A673 (cell line): ENCODE data around the gene SRPK3. TPM values are rescaled to one million over a fixed set of nuclear protein-coding genes. Genes with fewer than 3 reads are reported as not detected.

Experiments
- BruUV-seq: library from RNA; stranded (reverse); fragments of 400-500 nt; replicated peaks from 2 replicates; lab custom pipeline; 2021; lab: Mats Ljungman, UMichigan
- CTCF ChIA-PET: fragments of 300-600 bp; sonication (Branson Sonifier 250); formaldehyde crosslinking; loops from one replicate; lab custom pipeline; 2022; ENCODE audit warnings: antibody characterized with exemption; lab: Charles Lee
- POLR2A ChIA-PET: fragments of 300-600 bp; sonication (Branson Sonifier 250); formaldehyde crosslinking; loops from one replicate; lab custom pipeline; 2022; ENCODE audit warnings: antibody characterized with exemption; ENCODE audit not compliant: low non-redundant PET; lab: Charles Lee
- DNase-seq: peaks from one replicate; pipeline ENCODE4 v3.0.0-alpha.2; 2015; ENCODE audit warnings: low spot score
- H3K27ac ChIP-seq: fragments of 200-600 bp; sonication (generic); 2 replicates; pipeline ENCODE4 v1.5.1; 2016; ENCODE audit warnings: mixed run types, low read depth, mild to moderate bottlenecking, mixed read lengths, antibody characterized with exemption, low read length; ENCODE audit not compliant: poor library complexity, severe bottlenecking
- H3K27me3 ChIP-seq: fragments of 200-600 bp; sonication (generic); replicated peaks from 2 replicates; pipeline ENCODE4 v1.6.1; 2017; ENCODE audit warnings: mixed run types, low read depth, mild to moderate bottlenecking, mixed read lengths, antibody characterized with exemption, low read length; ENCODE audit not compliant: insufficient read depth, poor library complexity
- H3K36me3 ChIP-seq: fragments of 200-600 bp; sonication (generic); 2 replicates; pipeline ENCODE4 v1.6.1; 2016; ENCODE audit warnings: mixed run types, mild to moderate bottlenecking, mixed read lengths, antibody characterized with exemption, low read length; ENCODE audit not compliant: insufficient read depth, poor library complexity, severe bottlenecking
- H3K4me1 ChIP-seq: fragments of 200-600 bp; sonication (generic); 2 replicates; pipeline ENCODE4 v1.6.1; 2017; ENCODE audit warnings: mixed run types, mild to moderate bottlenecking, mixed read lengths, antibody characterized with exemption, low read length; ENCODE audit not compliant: insufficient read depth, poor library complexity, severe bottlenecking
- H3K4me3 ChIP-seq: fragments of 200-600 bp; sonication (generic); 2 replicates; pipeline ENCODE4 v1.5.1; 2016; ENCODE audit warnings: low read depth, mixed run types, mild to moderate bottlenecking, mixed read lengths, low read length; ENCODE audit not compliant: poor library complexity, severe bottlenecking
- H3K9me3 ChIP-seq: fragments of 200-600 bp; sonication (generic); 2 replicates; pipeline ENCODE4 v1.6.1; 2016; ENCODE audit warnings: mixed run types, low read depth, mild to moderate bottlenecking, mixed read lengths, antibody characterized with exemption, low read length; ENCODE audit not compliant: poor library complexity, severe bottlenecking
- CTCF ChIP-seq: fragments of 300-800, 200-600 bp; sonication (generic); conservative IDR thresholded peaks from 2 replicates; pipeline ENCODE4 v1.5.1; 2017; ENCODE audit warnings: low read depth, mild to moderate bottlenecking, antibody characterized with exemption, low read length, moderate library complexity, mixed read lengths
- EZH2 ChIP-seq: fragments of 200-600 bp; sonication (generic); IDR thresholded peaks from 2 replicates; pipeline ENCODE4 v1.6.1; 2017; ENCODE audit warnings: borderline replicate concordance, low read depth, mild to moderate bottlenecking, mixed read lengths, antibody characterized with exemption, low read length; ENCODE audit not compliant: poor library complexity, severe bottlenecking
- intact Hi-C: fragments of 100-400 bp; cut with micrococcal nuclease; formaldehyde crosslinking; loops from one replicate; pipeline ENCODE4 v1.10.0; 2022; ENCODE audit not compliant: unreplicated experiment
- total RNA-seq: library from RNA; stranded (reverse); gene quantifications from 2 replicates; pipeline ENCODE4 v1.2.3, GENCODE V29; 2021

SRPK3 gene
- total RNA-seq, 1 experiment from 2014 or later = not detected

- ChIA-PET CTCF (no interaction called here), POLR2A (no interaction called here)
- no TSS peak for BruUV-seq
- Histone ChIP-seq H3K9me3 (no peaks in the 10 kb centered on the region), H3K27ac (no peak overlapping the region), H3K4me1 (no peaks in the 10 kb centered on the region), H3K4me3 (no peak overlapping the region), H3K27me3 (no peaks in the 10 kb centered on the region), H3K36me3 (no peaks in the 10 kb centered on the region)
- DNase-seq = no peak
- intact Hi-C loops = no loop called here
- no peak for TF ChIP-seq CTCF
- TF ChIP-seq EZH2 = no peak
Measured at GRCh38 chrX:153789654-153790053, 8.8 kb downstream of the SRPK3 start.

- Histone ChIP-seq H3K27ac (no peak overlapping the region), H3K4me1 (no peaks in the 10 kb centered on the region), H3K36me3 (peaks cover 2% of the 10 kb centered on the region), H3K9me3 (no peaks in the 10 kb centered on the region), H3K27me3 (no peaks in the 10 kb centered on the region), H3K4me3 (no peak overlapping the region)
- intact Hi-C loops = no loop called here
- no peak for DNase-seq
- CTCF ChIA-PET = no interaction called here
- no TSS peak for BruUV-seq
- TF ChIP-seq CTCF (no peak), EZH2 (no peak)
- POLR2A ChIA-PET = no interaction called here
Measured at GRCh38 chrX:153791104-153791852, 10.4 kb downstream of the SRPK3 start.

- no peak overlapping the region for H3K27ac ChIP-seq
- no peak for TF ChIP-seq EZH2
- TF ChIP-seq CTCF = no peak
- intact Hi-C loops = no loop called here
Measured at GRCh38 chrX:153792368-153792767, 11.5 kb downstream of the SRPK3 start.

More at GRCh38 chrX:153792368-153792767, 11.5 kb downstream of the SRPK3 start:
- ChIA-PET POLR2A (no interaction called here), CTCF (no interaction called here)
- H3K4me1 ChIP-seq = no peaks in the 10 kb centered on the region
- no peaks in the 10 kb centered on the region for H3K27me3 ChIP-seq
- no TSS peak for BruUV-seq
- no peak for DNase-seq
- no peak overlapping the region for H3K4me3 ChIP-seq
- H3K9me3 ChIP-seq = no peaks in the 10 kb centered on the region
- H3K36me3 ChIP-seq = peaks cover 5% of the 10 kb centered on the region
